Measurements from ENCODE around the gene CDC42BPA. TPM values are rescaled to one million over a fixed set of nuclear protein-coding genes. Genes with fewer than 3 reads are reported as not detected.

Gene CDC42BPA
- total RNA-seq, 1 experiment from 2014 or later = 48.6 TPM

DNA sequence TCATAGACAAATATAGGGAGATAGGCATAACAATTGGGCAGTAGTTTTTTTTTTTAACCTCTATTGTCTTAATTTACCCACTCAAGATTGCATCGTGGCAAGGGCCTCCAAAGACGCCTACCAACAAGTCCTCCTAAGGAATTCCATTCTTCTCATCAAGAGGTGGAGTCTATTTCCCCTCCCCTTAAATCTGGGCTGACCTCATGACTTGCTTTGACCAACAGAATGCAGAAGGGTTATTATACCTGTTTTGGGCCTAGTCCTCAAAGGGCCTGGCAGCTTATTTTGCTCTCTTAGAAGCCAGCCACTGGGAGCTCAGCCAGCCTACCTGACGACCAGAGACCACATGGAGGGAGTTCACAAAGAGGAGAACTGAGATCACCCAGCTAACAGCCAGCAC lies 285.9 kb downstream of the CDC42BPA start:
- intact Hi-C loops (cut with micrococcal nuclease; ENCODE audit: unreplicated experiment) = no loop called here
- CTCF ChIA-PET = interaction anchor here (0.5 kb wide), 1 partner anchor 165 kb away, joined by 5 read pairs; no protein-coding TSS in a partner anchor
- no TSS peak for BruUV-seq (replicated peaks)
- Mint-ChIP-seq H3K27ac (ENCODE audit: unreplicated experiment) (no peak overlapping the region), H3K36me3 (ENCODE audit: insufficient read depth, unreplicated experiment) (peaks cover 6% of the 10 kb centered on the region), H3K27me3 (ENCODE audit: unreplicated experiment) (no peaks in the 10 kb centered on the region), H3K4me1 (ENCODE audit: low read depth, unreplicated experiment) (no peaks in the 10 kb centered on the region), H3K9me3 (ENCODE audit: low read depth, unreplicated experiment) (no peaks in the 10 kb centered on the region), H3K4me3 (ENCODE audit: low read depth, unreplicated experiment) (no peak overlapping the region)
- TF ChIP-seq, protein P1, sequence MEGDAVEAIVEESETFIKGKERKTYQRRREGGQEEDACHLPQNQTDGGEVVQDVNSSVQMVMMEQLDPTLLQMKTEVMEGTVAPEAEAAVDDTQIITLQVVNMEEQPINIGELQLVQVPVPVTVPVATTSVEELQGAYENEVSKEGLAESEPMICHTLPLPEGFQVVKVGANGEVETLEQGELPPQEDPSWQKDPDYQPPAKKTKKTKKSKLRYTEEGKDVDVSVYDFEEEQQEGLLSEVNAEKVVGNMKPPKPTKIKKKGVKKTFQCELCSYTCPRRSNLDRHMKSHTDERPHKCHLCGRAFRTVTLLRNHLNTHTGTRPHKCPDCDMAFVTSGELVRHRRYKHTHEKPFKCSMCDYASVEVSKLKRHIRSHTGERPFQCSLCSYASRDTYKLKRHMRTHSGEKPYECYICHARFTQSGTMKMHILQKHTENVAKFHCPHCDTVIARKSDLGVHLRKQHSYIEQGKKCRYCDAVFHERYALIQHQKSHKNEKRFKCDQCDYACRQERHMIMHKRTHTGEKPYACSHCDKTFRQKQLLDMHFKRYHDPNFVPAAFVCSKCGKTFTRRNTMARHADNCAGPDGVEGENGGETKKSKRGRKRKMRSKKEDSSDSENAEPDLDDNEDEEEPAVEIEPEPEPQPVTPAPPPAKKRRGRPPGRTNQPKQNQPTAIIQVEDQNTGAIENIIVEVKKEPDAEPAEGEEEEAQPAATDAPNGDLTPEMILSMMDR (IDR thresholded peaks at IDR 0.05; ENCODE audit: unreplicated experiment) = no peak
- DNase-seq = no peak

DNA sequence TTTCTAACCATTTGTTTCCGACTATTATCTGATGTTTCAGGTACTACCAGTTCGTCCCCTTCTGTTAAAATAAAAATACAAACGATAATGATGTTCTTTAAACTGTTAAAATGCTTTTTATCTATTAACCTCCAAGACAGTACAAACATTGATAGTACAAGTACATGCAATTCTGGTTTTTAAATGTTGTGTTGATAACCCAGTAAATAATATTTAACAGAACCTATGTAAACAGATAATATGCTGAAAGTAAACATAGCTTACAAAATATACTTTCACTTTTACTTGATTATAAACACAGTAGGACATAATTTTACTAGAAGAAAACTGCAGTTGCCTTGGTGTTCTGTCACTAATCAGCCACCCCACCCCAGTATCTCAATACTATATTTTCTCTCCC lies 301.3 kb downstream of the CDC42BPA start:
- BruUV-seq (replicated peaks) = no TSS peak
- CTCF ChIA-PET = no interaction called here
- TF ChIP-seq, protein P1 (IDR thresholded peaks at IDR 0.05; ENCODE audit: unreplicated experiment) = no peak
- Mint-ChIP-seq H3K27ac (ENCODE audit: unreplicated experiment) (no peak overlapping the region), H3K9me3 (ENCODE audit: low read depth, unreplicated experiment) (no peaks in the 10 kb centered on the region), H3K4me1 (ENCODE audit: low read depth, unreplicated experiment) (peaks cover 12% of the 10 kb centered on the region), H3K27me3 (ENCODE audit: unreplicated experiment) (no peaks in the 10 kb centered on the region), H3K36me3 (ENCODE audit: insufficient read depth, unreplicated experiment) (no peaks in the 10 kb centered on the region), H3K4me3 (ENCODE audit: low read depth, unreplicated experiment) (no peak overlapping the region)
- no peak for DNase-seq
- intact Hi-C loops (cut with micrococcal nuclease; ENCODE audit: unreplicated experiment) = no loop called here

DNA sequence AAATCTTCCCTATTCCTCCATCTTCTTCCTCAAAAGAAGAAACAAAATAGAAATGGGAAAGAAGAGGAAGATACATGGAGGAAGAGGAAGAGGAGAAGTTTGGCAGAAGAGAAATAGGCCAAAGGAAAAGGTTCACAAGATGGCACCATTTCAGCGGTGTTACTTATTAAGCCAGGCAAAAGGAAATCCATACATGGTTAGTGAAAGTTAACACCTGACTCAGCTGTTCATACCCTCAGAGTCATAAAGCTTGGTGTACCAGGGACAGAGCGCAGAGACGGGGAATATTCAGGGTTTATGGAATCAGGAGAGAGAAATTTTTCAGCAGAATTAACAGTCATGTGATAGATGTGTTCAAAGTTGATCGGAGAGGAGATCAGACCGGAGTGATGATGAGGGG lies 307.6 kb downstream of the CDC42BPA start:
- H3K36me3 Mint-ChIP-seq (ENCODE audit: insufficient read depth, unreplicated experiment) = peaks cover 6% of the 10 kb centered on the region
- H3K27ac Mint-ChIP-seq (ENCODE audit: unreplicated experiment) = no peak overlapping the region
- TF ChIP-seq, protein P1 (IDR thresholded peaks at IDR 0.05; ENCODE audit: unreplicated experiment) = no peak
- H3K27me3 Mint-ChIP-seq (ENCODE audit: unreplicated experiment) = no peaks in the 10 kb centered on the region
- H3K9me3 Mint-ChIP-seq (ENCODE audit: low read depth, unreplicated experiment) = peaks cover 3% of the 10 kb centered on the region
- H3K4me1 Mint-ChIP-seq (ENCODE audit: low read depth, unreplicated experiment) = peaks cover 9% of the 10 kb centered on the region
- BruUV-seq (replicated peaks) = no TSS peak
- H3K4me3 Mint-ChIP-seq (ENCODE audit: low read depth, unreplicated experiment) = no peak overlapping the region
- CTCF ChIA-PET = no interaction called here
- DNase-seq = no peak
- intact Hi-C loops (cut with micrococcal nuclease; ENCODE audit: unreplicated experiment) = no loop called here

DNA sequence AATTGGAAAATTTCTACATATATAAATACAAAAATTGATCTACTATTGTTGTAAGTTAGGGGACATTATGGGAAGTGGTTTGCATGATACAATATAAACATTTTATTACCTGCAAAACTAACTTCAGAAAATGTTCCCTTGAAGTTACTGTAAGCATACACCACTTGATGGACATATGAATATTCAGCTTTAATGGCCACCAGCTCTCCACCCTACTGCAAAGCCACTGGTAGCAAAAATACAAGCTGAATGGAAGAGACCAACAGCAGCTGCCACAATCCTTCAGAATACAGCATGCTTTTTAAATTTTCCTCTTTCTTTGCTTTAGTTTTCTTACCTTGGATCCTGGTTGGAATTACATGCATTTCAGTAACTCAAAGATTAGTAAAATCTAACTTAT lies 308.4 kb downstream of the CDC42BPA start:
- TF ChIP-seq, protein P1 (IDR thresholded peaks at IDR 0.05; ENCODE audit: unreplicated experiment) = no peak
- Mint-ChIP-seq H3K27ac (ENCODE audit: unreplicated experiment) (no peak overlapping the region), H3K36me3 (ENCODE audit: insufficient read depth, unreplicated experiment) (peaks cover 6% of the 10 kb centered on the region), H3K4me3 (ENCODE audit: low read depth, unreplicated experiment) (no peak overlapping the region), H3K4me1 (ENCODE audit: low read depth, unreplicated experiment) (peaks cover 9% of the 10 kb centered on the region), H3K9me3 (ENCODE audit: low read depth, unreplicated experiment) (peaks cover 3% of the 10 kb centered on the region), H3K27me3 (ENCODE audit: unreplicated experiment) (no peaks in the 10 kb centered on the region)
- intact Hi-C loops (cut with micrococcal nuclease; ENCODE audit: unreplicated experiment) = loop anchor here (10.0 kb wide), 1 partner anchor 425 kb away; no protein-coding TSS in a partner anchor
- BruUV-seq (replicated peaks) = no TSS peak
- CTCF ChIA-PET = no interaction called here
- no peak for DNase-seq

Measured in Calu3 (cell line).